HepG2 (cell line): ENCODE measurements around the gene SPRN. TPM values are rescaled to one million over a fixed set of nuclear protein-coding genes. Genes with fewer than 3 reads are reported as not detected.

Experiments
- E2F1 ChIP-seq: sonication (generic); formaldehyde crosslinking; IDR thresholded peaks from 2 replicates; pipeline ENCODE4 v1.5.0; 2020; ENCODE audit warnings: missing genetic modification reagents
- FIP1L1 ChIP-seq: fragments of 200-400 bp; formaldehyde crosslinking; IDR thresholded peaks from 2 replicates; pipeline ENCODE4 v1.6.1; 2018; ENCODE audit warnings: low read depth, mild to moderate bottlenecking, low read length, moderate library complexity, borderline replicate concordance; ENCODE audit not compliant: insufficient read depth
- FOXK2 ChIP-seq: fragments of 450-650 bp; IDR thresholded peaks from 2 replicates; pipeline ENCODE4 v1.6.1; 2016
- HMG20B ChIP-seq: conservative IDR thresholded peaks from 2 replicates; pipeline ENCODE4 v1.6.1; 2016; ENCODE audit warnings: missing genetic modification reagents, missing compliant biosample characterization
- HOXA3 ChIP-seq: sonication (generic); formaldehyde crosslinking; IDR thresholded peaks from 2 replicates; pipeline ENCODE4 v1.5.0; 2020; ENCODE audit warnings: missing genetic modification reagents
- KLF16 ChIP-seq, 2 experiments: sonication (generic) in 1 of 2; formaldehyde crosslinking in 1 of 2; IDR thresholded peaks; 2 replicates each; pipeline versions ENCODE4 v1.6.1 to v1.8.0; 2016 to 2023; ENCODE audit warnings: missing genetic modification reagents in 2 of 2, missing compliant biosample characterization in 1 of 2
- NONO ChIP-seq, 2 experiments: fragments of 450-650 bp in 1 of 2; sonication (generic) in 1 of 2; formaldehyde crosslinking in 1 of 2; IDR thresholded peaks in 1 of 2; conservative IDR thresholded peaks in 1 of 2; 2 replicates each; pipeline versions ENCODE4 v1.6.1 to v1.8.0; 2017 to 2022; ENCODE audit warnings: mild to moderate bottlenecking in 1 of 2, missing genetic modification reagents in 1 of 2, moderate library complexity in 1 of 2
- NR2F6 ChIP-seq, 2 experiments: IDR thresholded peaks; 2 replicates each; pipeline ENCODE4 v1.6.1; 2016; ENCODE audit warnings: antibody characterized with exemption in 1 of 2, mild to moderate bottlenecking in 1 of 2
- PATZ1 ChIP-seq: sonication (generic); formaldehyde crosslinking; IDR thresholded peaks from 2 replicates; pipeline ENCODE4 v1.4.0; 2020; ENCODE audit warnings: missing genetic modification reagents
- WIZ ChIP-seq: sonication (generic); formaldehyde crosslinking; IDR thresholded peaks from 2 replicates; pipeline ENCODE4 v1.5.1; 2020; ENCODE audit warnings: mild to moderate bottlenecking, missing genetic modification reagents
- ZFX ChIP-seq: sonication (generic); formaldehyde crosslinking; IDR thresholded peaks from 2 replicates; pipeline ENCODE4 v1.4.0; 2020; ENCODE audit warnings: mild to moderate bottlenecking, low read depth, missing genetic modification reagents, moderate library complexity
- ZNF180 ChIP-seq: sonication (generic); formaldehyde crosslinking; IDR thresholded peaks from 2 replicates; pipeline ENCODE4 v1.4.0; 2020; ENCODE audit warnings: low read depth, missing genetic modification reagents, borderline replicate concordance
- ZNF510 ChIP-seq: sonication (generic); formaldehyde crosslinking; IDR thresholded peaks from 2 replicates; pipeline ENCODE4 v1.4.0; 2020; ENCODE audit warnings: low read depth, mild to moderate bottlenecking, missing genetic modification reagents
- polyA plus RNA-seq, 8 experiments: library from polyadenylated mRNA; depleted of rRNA in 3 of 8; stranded (reverse) in 7 of 8; unstranded in 1 of 8; fragments of >200 nt; fragmentation: Illumina TruSeq in 4 of 8; extraction: Trizol in 4 of 8; gene quantifications; 2 replicates each; pipeline versions ENCODE4 v1.2.1 to v1.2.3, GENCODE V29; 2011 to 2016; ENCODE audit warnings: low read depth in 4 of 8, missing spikeins in 1 of 8, mixed read lengths in 1 of 8; ENCODE audit not compliant: insufficient read depth in 1 of 8
- total RNA-seq, 5 experiments: library from RNA; depleted of rRNA; stranded (reverse); fragments of >200 nt; fragmentation: Illumina TruSeq; extraction: Trizol; gene quantifications; 2 replicates each; pipeline ENCODE4 v1.2.3, GENCODE V29; 2016; ENCODE audit warnings: low read depth in 1 of 5
- TF ChIP-seq, protein P1 (sequence below): sonication (generic); formaldehyde crosslinking; IDR thresholded peaks from 2 replicates; pipeline ENCODE4; 2020; ENCODE audit warnings: missing genetic modification reagents, mild to moderate bottlenecking, borderline replicate concordance
- TF ChIP-seq, protein P2 (sequence below): sonication (generic); formaldehyde crosslinking; IDR thresholded peaks from 2 replicates; pipeline ENCODE4 v1.4.0; 2020; ENCODE audit warnings: missing genetic modification reagents, low read depth, mild to moderate bottlenecking, borderline replicate concordance
- TF ChIP-seq, protein P3 (sequence below): sonication (generic); formaldehyde crosslinking; IDR thresholded peaks from 2 replicates; pipeline ENCODE4 v1.4.0; 2020; ENCODE audit warnings: low read depth, missing genetic modification reagents

SPRN gene
- total and polyA plus RNA-seq, 2 of the 13 experiments (the other 11 are each of a cell fraction or from before 2014, with no cell fraction given), result not detected

- TF ChIP-seq FIP1L1 (no peak), KLF16 (CRISPR knock-in tag; IDR thresholded peaks at IDR 0.05) (peak in 1 of 2 experiments; percentile 63; a peak in 2 of 4 replicates), ZNF180 (no peak), PATZ1 (CRISPR knock-in tag) (peak; percentile 55; the same call in 1 of the 2 replicates), HOXA3 (CRISPR knock-in tag) (peak; percentile 77), ZFX (CRISPR knock-in tag) (peak; percentile 76), HMG20B (CRISPR knock-in tag) (no peak), E2F1 (CRISPR knock-in tag) (peak; percentile 60; the same call in 1 of the 2 replicates), NONO (IDR thresholded peaks at IDR 0.05) (no peak), NONO (CRISPR knock-in tag; conservative IDR thresholded peaks at IDR 0.05) (peak; percentile 43; the same call in 1 of the 2 replicates), FOXK2 (no peak), ZNF510 (CRISPR knock-in tag) (no peak), NR2F6 (IDR thresholded peaks at IDR 0.05) (no peak), NR2F6 (CRISPR knock-in tag; IDR thresholded peaks at IDR 0.05) (peak; percentile 44; the same call in 1 of the 2 replicates), WIZ (CRISPR knock-in tag) (no peak)
- TF ChIP-seq, protein P1, sequence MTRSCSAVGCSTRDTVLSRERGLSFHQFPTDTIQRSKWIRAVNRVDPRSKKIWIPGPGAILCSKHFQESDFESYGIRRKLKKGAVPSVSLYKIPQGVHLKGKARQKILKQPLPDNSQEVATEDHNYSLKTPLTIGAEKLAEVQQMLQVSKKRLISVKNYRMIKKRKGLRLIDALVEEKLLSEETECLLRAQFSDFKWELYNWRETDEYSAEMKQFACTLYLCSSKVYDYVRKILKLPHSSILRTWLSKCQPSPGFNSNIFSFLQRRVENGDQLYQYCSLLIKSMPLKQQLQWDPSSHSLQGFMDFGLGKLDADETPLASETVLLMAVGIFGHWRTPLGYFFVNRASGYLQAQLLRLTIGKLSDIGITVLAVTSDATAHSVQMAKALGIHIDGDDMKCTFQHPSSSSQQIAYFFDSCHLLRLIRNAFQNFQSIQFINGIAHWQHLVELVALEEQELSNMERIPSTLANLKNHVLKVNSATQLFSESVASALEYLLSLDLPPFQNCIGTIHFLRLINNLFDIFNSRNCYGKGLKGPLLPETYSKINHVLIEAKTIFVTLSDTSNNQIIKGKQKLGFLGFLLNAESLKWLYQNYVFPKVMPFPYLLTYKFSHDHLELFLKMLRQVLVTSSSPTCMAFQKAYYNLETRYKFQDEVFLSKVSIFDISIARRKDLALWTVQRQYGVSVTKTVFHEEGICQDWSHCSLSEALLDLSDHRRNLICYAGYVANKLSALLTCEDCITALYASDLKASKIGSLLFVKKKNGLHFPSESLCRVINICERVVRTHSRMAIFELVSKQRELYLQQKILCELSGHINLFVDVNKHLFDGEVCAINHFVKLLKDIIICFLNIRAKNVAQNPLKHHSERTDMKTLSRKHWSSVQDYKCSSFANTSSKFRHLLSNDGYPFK (CRISPR knock-in tag), result peak; percentile 23; the same call in 1 of the 2 replicates
- TF ChIP-seq, protein P2, sequence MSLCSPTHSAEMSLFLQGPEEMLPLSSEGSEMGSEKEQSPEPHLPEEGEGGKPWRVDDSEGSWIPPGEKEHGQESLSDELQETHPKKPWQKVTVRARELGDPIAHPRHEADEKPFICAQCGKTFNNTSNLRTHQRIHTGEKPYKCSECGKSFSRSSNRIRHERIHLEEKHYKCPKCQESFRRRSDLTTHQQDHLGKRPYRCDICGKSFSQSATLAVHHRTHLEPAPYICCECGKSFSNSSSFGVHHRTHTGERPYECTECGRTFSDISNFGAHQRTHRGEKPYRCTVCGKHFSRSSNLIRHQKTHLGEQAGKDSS (CRISPR knock-in tag), result 0 out of 2 replicates have a peak, but pooled peaks have one; percentile 56
- TF ChIP-seq, protein P3, sequence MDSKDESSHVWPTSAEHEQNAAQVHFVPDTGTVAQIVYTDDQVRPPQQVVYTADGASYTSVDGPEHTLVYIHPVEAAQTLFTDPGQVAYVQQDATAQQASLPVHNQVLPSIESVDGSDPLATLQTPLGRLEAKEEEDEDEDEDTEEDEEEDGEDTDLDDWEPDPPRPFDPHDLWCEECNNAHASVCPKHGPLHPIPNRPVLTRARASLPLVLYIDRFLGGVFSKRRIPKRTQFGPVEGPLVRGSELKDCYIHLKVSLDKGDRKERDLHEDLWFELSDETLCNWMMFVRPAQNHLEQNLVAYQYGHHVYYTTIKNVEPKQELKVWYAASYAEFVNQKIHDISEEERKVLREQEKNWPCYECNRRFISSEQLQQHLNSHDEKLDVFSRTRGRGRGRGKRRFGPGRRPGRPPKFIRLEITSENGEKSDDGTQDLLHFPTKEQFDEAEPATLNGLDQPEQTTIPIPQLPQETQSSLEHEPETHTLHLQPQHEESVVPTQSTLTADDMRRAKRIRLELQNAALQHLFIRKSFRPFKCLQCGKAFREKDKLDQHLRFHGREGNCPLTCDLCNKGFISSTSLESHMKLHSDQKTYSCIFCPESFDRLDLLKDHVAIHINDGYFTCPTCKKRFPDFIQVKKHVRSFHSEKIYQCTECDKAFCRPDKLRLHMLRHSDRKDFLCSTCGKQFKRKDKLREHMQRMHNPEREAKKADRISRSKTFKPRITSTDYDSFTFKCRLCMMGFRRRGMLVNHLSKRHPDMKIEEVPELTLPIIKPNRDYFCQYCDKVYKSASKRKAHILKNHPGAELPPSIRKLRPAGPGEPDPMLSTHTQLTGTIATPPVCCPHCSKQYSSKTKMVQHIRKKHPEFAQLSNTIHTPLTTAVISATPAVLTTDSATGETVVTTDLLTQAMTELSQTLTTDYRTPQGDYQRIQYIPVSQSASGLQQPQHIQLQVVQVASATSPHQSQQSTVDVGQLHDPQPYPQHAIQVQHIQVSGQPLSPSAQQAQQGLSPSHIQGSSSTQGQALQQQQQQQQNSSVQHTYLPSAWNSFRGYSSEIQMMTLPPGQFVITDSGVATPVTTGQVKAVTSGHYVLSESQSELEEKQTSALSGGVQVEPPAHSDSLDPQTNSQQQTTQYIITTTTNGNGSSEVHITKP, result no peak
These were observed 51.0 kb downstream of the SPRN start, which contains the start of gene ECHS1 (continued) for GRCh38 chr10:133373174-133374090.
